GM06990 (cell line): Measurements from ENCODE around the gene PRSS27.

Source experiments
- DNase-seq: peaks from one replicate; pipeline ENCODE4 v3.0.0-alpha.2; 2011; ENCODE audit not compliant: insufficient read length; ENCODE audit errors: extremely low read depth
- H3K27me3 ChIP-seq: replicated peaks from 2 replicates; pipeline ENCODE4 v1.6.0; 2011; ENCODE audit warnings: low read length; ENCODE audit not compliant: control insufficient read depth, insufficient read depth
- H3K36me3 ChIP-seq: 2 replicates; pipeline ENCODE4 v1.5.1; 2011; ENCODE audit warnings: low read length; ENCODE audit not compliant: control insufficient read depth, insufficient read depth
- H3K4me3 ChIP-seq: replicated peaks from 2 replicates; pipeline ENCODE4 v1.5.1; 2011; ENCODE audit warnings: low read depth, mild to moderate bottlenecking, control low read depth, low read length
- TF ChIP-seq, protein P1 (sequence below): IDR thresholded peaks from 2 replicates; pipeline ENCODE4 v1.5.1; 2011; ENCODE audit warnings: low read length, control low read depth, mild to moderate bottlenecking, inconsistent platforms; ENCODE audit not compliant: insufficient read depth, poor library complexity, severe bottlenecking

Gene PRSS27

GRCh38 chr16:2761886-2762583 lies 42.0 kb upstream of the PRSS27 start:
- TF ChIP-seq, protein P1, sequence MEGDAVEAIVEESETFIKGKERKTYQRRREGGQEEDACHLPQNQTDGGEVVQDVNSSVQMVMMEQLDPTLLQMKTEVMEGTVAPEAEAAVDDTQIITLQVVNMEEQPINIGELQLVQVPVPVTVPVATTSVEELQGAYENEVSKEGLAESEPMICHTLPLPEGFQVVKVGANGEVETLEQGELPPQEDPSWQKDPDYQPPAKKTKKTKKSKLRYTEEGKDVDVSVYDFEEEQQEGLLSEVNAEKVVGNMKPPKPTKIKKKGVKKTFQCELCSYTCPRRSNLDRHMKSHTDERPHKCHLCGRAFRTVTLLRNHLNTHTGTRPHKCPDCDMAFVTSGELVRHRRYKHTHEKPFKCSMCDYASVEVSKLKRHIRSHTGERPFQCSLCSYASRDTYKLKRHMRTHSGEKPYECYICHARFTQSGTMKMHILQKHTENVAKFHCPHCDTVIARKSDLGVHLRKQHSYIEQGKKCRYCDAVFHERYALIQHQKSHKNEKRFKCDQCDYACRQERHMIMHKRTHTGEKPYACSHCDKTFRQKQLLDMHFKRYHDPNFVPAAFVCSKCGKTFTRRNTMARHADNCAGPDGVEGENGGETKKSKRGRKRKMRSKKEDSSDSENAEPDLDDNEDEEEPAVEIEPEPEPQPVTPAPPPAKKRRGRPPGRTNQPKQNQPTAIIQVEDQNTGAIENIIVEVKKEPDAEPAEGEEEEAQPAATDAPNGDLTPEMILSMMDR, result no peak
- no peak overlapping the region for H3K4me3 ChIP-seq
- no peaks in the 10 kb centered on the region for H3K27me3 ChIP-seq
- H3K36me3 ChIP-seq, result peaks cover 80% of the 10 kb centered on the region
- DNase-seq, result no peak

GRCh38 chr16:2761472-2761871 lies 41.4 kb upstream of the PRSS27 start:
- Histone ChIP-seq H3K4me3 (no peak overlapping the region), H3K27me3 (no peaks in the 10 kb centered on the region), H3K36me3 (peaks cover 77% of the 10 kb centered on the region)
- DNase-seq, result no peak
- TF ChIP-seq, protein P1, result no peak

DNA sequence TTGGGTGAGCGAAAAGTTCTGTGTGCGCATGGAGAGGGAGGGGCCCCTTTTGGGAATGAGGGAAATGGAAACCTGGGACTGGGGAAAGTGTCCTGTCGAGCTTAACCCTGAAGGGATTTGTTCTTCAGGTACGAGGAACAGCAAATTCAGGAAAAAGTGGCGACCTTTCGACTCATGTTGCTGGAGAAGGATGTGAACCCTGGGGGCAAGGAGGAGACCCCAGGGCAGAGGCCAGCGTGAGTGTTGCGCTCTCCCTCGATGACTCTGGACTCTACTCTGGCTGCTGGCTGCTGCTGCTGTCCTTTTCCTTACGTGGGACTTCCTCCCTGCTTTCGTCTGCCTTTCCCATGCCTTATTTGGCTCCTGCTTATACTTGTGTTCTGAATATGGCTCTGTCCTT lies 37.3 kb upstream of the PRSS27 start:
- no peak for DNase-seq

DNA sequence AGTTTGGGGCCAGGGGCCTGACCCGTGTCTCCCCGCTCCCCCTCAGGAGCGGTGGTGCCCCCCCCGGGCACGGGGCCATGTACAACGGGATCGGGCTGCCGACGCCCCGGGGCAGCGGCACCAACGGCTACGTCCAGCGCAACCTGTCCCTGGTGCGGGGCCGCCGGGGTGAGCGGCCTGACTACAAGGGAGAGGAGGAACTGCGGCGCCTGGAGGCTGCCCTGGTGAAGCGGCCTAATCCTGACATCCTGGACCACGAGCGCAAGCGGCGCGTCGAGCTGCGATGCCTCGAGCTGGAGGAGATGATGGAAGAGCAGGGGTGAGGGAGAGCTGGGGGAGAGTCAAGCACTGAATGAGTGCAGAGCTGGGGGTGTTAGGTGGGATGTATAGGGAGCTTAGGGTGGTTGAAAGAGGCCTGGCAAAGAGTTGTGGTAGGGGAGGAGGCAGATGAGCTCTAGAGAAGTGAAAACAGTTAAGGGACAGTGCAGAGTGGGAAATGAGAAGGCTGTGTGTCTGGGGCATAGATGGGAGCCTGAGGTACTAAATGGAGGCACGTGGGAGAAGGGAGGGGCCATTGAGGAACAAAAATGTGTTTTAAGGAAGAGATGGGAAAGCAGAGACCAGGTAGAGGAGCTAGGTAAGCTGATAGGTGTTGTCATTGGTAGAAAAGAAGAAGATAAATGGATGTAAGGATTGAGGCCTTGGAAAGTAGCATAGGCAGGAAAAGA lies 36.4 kb upstream of the PRSS27 start:
- Histone ChIP-seq H3K36me3 (peaks cover 34% of the 10 kb centered on the region), H3K27me3 (no peaks in the 10 kb centered on the region), H3K4me3 (no peak overlapping the region)
- no peak for DNase-seq
- TF ChIP-seq, protein P1, result no peak

More for the DNA sequence above, 37.3 kb upstream of the PRSS27 start:
- Histone ChIP-seq H3K27me3 (no peaks in the 10 kb centered on the region), H3K4me3 (no peak overlapping the region), H3K36me3 (peaks cover 43% of the 10 kb centered on the region)
- TF ChIP-seq, protein P1, result no peak

GRCh38 chr16:2755158-2755557 lies 35.1 kb upstream of the PRSS27 start:
- DNase-seq, result no peak
- no peaks in the 10 kb centered on the region for H3K27me3 ChIP-seq
- TF ChIP-seq, protein P1, result no peak
- H3K36me3 ChIP-seq, result peaks cover 30% of the 10 kb centered on the region
- H3K4me3 ChIP-seq, result peak overlapping the region; percentile 75
